ENCODE measurements around the gene URI1.

URI1 gene

DNA sequence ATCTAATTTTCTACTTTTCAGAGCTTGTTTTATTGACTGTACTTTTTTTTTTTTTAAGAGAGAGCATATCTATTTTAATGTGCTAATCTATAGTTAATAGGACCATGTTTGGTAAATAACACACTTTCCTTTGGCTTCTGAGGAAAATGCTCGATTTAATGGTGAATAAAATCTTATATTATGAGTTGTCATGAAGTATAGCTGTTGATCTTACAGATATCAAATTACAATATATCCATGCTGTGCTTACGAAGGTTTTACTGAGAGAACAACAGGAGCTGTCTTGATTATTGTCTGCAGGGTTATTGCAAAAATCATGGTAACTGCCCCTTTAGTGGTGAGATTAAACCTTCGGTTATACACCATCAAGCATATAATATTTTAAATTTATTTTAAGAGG, 29.6 kb downstream of the URI1 start:
- DNase-seq, result no peak

DNA sequence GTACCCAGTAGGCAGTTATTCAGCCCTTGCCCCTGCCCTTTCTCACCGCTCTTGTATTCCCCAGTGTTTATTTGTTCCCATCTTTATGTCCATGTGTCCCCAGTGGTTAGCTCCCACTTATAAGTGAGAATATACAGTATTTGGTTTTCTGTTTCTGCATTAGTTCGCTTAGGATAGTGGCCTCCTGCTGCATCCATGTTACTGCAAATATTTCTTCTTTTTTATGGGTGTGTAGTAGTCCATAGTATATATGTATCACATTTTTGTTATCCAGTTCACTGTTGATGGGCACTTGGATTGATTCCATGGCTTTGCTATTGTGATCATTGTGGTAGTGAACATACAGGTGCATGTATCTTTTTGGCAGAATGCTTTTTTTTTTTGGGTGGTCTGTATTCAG, 32.7 kb downstream of the URI1 start:
- DNase-seq, result no peak

DNA sequence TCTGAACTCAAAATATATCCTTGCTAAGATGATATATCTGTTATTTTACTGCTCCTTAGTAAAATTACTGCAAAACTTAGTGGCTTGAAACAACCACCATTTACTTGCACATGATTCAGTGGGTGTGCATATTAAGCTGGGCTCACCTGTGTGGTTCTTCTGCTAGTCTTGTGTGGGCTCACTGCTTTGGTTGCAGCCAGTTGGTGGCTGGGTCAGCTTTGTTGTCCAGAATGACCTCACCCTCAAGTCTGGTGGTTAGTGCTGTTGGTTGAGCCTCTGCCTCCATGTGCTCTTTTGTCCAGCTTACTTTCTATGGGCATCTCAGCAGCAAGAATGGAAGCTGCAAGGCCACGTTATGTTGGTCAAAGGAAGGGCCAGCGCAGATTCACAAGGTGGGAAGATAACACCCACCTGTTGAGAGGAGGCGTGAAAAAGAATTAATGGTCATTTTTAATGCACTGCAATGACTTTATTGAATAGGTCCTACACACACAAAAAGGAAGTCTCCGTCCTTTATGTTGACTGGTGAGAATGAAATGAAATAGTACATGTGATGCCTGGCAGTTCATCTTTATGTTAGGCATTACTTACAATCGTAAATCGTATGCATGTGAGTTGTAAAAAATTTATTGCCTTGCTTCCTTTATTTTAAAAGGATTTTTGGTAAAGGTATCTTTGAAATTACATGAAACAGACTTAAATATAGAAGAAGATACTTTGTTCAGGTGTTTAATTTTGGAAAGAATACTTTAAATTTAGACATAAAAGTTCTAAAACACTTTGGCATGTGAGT, 34.3 kb downstream of the URI1 start:
- DNase-seq, result no peak

DNA sequence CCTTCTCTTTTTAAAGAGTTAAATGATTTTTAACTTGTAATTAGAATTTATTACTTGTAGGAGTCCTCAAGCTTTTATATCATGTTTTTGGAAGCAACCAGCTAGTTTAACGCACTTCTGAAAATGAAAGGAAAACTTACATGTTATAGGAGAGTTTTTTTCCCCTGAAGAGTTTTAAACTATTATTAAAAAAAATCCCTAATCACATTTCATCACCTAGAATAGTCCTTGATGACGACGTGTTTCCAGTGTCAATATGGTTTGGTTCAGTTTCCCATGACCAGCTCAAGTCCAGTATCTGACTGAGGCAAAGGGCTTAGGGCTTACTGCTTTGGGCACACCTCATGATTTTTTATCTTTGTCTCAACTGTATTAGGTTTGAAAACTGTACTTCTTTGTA, 36.0 kb downstream of the URI1 start:
- no peak for DNase-seq

DNA sequence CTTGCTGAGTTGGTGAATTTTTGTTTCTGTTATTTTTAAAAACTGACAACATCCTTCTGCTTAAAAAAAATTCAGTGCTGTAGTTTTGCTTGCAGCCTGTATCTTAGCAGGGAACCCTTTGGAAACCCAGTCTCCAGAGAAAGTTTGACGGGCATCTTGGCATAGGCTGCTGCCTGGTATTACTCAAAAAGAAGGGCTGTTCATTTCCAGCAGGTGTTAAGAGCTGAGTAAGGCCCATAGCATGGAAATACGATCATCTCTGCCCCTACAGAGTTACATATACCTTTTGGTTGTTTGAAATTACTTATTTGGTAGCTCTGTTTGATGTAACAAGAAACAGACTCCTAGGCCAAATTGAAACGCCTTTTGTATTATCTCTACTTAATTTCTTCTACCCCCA, 41.5 kb downstream of the URI1 start:
- no peak for DNase-seq

DNA sequence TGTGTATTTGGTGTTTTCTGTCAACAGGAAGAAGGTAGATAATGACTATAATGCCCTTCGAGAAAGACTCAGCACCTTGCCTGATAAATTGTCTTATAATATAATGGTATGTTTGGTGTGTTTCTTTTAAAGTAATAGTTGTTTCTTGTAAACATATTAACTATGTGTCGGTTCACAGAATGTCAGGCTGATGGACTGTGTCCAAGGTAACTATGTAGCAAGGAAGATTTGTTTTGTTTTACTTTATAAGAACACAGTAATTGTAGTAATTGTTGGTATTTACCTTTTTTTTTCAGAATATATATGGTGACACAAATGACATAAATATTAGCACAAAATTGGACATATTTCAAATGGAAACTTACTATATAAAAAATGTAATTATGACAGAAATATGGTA, 43.2 kb downstream of the URI1 start:
- no peak for DNase-seq

DNA sequence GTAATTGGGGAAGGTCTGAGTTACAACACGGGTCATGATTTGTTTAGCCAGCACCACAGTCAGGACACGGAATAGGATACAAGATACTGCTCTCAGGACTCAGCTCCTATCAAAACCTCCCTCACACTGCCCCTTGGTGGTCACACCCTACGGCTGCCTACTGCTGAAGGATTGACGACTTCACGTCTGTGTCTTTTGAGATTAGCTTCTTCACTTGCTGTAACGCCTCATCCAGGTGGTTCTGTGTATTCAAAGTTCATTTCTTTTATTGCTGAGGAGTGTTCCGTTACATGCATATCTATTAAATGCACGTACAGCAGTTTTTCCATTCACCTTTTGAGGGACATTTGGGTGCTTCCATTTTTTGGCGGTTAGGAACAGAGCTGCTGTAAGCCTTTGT, 46.3 kb downstream of the URI1 start:
- no peak for DNase-seq

DNA sequence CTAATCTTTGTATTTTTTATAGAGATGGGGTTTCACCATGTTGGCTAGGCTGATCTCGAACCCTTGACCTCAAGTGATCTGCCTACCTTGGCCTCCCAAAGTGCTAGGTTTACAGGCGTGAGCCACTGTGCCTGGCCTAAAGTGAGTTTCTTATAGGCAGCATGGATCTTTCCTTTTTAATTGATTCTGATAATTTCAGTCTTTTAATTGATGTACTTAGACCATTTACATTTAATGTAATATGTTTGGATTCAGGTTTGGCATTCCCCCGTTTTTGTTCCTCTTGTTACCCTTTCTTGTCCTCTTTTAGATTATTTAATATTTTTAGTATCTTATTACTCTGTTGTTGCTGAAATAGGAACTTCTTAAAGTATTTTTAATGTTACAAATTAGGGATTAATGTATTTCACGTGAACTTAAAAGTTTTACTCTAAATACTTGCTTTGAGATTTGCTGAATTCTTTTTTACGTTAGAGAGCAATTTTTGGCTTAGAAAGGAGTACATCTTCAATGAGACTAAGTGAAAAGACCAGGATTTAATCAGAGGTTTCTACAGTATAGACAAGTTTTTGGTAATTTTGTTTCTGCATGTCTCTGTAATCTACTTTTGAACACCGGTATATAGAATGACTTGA, 50.3 kb downstream of the URI1 start:
- no peak for DNase-seq

DNA sequence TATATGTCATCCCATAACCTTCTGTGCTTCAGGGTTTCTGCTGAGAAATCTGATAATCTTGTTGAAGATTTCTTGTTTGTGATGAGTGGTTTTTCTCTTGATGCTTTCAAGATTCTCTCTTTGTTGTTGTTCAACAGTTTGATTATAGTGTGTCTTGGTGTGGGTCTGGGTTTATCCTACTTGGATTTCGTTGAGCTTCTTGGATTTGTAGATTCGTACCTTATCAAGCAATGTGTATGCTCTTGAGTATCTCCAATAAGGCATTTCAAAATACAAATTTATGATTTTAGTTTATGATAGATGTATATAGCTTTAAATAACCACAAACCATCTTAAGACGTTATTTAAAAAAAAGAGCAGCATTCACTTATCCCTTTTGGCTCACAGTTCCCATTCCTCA, 57.5 kb downstream of the URI1 start:
- DNase-seq, result no peak

DNA sequence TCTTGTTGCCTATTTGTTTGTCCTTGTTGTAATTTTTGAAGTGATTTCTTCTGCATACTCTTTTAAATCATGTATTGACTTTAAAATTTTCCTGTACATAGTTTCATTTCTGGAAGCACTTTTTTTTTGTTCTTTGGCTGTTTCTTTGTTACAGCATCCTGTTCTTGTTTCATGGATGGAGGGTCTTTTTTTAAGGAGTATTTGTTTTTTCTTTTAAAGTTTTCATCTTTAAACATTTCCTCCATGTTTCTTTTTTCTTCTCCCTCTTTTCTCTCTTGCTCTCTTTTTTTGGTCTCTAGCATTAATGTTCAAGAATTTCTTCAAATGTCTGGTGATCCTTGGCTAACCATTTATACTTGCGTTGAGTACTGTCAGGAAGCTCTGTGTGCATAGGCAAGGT, 58.8 kb downstream of the URI1 start:
- DNase-seq, result no peak

DNA sequence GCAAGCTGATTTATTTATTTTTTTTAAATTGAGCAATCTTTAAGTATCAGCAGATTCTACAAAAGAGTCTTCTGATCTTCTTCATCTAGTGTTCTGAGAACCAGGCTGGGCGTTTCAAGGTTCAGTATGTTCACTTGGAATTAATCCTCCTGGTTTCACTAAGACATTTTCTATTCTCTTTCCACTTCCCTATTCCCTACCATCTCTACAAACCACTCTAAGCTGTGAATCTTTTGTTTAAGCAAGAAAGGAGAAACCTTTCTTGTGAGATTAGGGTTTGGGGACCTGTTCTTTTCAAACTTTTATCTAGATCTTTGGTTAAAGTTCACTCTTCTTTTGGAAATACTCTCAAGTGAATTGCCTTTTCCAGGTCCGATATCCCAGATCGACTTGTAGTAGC, 59.3 kb downstream of the URI1 start:
- DNase-seq, result no peak

DNA sequence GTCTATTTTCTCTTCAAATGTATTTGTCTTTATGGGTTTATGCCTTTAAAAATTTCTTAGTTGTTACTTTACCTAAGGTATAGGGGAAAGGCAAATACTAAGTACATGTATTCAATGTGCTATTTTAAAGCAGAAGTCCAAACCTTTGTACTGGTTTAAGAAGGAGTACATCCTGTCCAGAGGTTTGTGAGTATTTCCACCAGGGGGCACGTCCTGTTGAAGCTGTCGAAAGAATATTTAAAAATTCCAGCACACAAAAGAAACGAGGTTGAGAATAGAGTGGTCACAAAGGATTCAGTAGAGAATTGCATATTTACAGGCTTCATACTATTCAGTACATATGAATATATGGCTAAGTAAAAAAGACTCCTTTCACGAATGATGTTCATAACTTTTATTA, 59.8 kb downstream of the URI1 start:
- DNase-seq, result no peak

DNA sequence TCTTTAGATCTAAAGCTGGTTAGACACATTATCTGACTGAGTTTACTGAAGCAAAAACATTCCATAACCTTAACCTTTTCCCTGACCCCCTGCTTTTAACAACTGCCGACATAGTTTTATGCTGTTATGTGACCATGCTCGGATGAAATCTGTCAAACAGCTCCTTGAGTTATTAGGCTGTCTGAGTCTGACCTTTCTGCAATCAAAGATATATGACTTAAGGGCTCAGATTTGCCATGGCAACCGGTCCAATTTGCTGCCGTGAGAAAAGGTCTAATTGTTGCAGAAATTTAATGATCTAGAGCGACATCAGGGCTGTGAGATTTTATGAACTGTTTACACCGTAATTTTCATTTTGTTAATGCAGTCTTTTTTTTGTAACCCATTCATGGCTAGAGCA, 61.8 kb downstream of the URI1 start:
- DNase-seq, result no peak

DNA sequence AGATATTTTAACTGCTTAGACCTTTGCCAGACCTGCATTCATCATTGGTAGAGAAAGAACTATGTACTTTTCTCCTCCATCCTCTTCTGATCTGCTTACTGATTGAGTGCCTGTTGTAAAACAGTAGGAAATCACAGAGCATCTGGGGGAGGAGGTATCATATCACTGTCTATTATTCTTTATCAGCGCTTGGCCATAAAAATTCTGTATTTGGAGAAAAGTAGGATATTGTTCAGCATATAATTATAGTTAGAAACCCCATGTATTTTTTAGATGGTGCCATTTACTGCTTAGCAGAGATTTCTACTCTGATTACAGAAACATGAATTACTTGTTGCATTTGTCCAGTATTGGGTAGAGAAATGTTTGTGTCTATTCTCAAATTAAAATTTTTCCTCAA, 62.4 kb downstream of the URI1 start:
- DNase-seq, result no peak

DNA sequence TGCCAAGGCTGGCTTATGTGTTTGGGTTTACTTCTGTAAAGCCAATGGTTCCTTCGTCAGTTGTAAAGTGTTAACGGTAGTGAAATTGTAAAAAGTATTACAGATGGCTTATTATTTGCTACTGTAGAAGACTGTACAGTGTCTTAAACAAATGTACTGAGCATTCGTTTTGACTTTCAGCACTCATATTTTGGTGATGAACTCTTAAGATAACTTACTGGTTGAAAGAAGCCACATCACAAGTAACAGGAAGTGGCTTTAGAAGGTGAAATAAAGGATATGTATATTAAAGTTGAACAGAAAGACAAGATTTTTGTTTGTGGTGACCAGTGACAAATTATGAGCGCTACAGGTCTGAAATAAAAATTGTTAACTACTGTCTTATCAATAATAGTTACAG, 64.2 kb downstream of the URI1 start:
- DNase-seq, result no peak

DNA sequence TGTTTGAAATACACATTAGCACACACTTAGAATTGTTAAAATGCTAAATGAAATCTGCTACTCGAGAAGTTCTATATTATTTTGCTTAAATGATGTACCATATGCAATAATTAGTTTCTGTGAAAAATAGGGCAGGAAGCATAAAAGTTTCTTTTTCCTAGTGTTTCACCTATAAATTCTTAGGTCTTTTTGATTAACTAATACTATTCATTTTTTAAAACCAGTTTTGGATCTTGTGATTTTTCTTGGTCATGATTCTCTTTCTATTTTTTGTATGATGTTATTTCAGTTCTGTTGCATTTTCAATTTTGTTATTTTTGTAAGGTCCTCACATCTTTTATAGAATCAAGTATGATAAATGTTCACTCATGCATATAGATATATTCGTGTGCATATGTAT, 66.1 kb downstream of the URI1 start:
- no peak for DNase-seq

DNA sequence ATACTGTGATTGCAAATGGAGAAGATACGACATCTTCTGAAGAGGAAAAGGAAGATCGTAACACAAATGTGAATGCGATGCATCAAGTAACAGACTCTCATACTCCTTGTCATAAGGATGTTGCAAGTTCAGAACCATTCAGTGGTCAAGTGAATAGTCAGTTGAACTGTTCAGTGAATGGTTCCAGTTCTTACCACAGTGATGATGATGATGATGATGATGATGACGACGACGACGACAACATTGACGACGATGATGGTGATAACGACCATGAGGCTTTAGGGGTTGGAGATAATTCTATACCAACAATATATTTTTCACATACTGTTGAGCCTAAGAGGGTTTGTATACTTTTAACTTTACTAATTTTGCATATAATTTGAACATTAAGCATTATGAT, 67.0 kb downstream of the URI1 start:
- no peak for DNase-seq

DNA sequence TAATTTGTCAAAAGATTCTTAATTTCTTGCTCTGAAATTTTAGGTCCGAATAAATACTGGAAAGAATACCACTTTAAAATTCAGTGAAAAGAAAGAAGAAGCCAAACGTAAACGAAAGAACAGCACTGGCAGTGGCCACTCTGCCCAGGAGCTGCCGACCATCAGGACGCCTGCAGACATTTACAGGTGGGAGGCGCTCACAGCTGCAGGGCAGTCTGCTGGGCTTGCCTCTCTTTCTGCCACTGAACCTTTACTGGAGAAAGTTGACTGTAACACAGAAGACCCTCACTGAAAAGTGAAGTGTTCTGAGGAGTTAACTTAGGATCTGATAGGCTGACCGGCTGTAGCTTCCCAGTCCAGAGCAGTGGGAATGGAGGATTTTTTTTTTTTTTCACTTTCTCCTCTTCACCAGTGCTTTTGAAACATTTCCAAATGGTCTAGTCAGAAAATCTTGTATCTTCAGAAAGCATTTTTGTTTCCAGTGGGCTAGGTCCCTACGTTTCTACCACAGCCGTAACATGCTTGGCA, 69.1 kb downstream of the URI1 start:
- DNase-seq, result no peak

DNA sequence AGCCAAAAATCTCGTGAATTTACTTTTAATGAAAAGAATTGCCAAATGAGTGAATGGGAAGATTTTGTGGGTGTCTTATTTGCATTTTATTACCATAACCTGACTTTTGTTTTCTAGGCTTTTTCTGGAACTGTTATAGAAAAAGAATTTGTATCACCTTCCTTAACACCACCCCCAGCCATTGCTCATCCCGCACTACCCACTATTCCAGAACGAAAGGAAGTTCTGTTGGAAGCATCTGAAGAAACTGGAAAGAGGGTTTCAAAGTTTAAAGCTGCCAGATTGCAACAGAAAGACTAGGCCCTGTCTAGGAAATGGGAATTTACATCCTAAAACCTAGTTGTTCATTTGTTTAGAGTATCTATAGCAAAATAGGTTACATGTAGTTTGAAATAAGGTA, 72.7 kb downstream of the URI1 start:
- no peak for DNase-seq

DNA sequence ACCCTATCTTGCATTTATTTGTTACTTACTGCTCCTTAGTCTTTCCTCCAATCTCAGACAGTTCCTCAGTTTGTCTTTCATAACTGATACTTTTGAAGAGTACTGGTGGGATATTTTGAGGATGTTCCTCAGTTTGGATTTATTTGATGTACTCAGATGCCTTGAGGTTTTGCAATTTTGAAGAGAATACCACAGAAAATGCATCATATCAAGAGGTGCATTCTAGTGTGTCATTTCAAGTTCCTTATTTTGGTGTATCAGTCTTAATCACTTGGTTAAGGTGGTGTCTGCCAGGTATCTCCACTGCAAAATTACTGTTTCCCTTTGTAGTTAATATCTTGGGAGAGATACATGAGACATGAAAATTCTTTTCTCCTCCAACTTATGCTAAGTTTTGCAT, 75.1 kb downstream of the URI1 start:
- no peak for DNase-seq

DNA sequence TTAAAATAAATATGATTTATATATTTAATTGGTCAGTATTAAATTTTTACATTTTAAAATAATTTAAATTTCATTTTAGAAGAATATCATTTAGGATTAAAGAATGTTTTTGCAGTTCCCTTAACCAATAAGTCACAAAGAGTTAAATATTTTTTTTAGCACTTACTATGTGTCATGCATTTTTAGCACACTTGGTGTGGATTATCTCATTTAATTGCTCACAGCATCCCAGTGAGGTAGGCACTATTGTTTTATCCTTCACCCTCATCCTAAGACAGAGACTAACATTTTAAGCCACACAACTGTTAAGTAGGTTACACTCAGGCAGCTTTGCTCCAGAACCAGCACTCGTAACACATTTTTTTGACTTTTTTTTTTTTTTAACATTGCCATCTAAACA, 78.2 kb downstream of the URI1 start:
- DNase-seq, result no peak

DNA sequence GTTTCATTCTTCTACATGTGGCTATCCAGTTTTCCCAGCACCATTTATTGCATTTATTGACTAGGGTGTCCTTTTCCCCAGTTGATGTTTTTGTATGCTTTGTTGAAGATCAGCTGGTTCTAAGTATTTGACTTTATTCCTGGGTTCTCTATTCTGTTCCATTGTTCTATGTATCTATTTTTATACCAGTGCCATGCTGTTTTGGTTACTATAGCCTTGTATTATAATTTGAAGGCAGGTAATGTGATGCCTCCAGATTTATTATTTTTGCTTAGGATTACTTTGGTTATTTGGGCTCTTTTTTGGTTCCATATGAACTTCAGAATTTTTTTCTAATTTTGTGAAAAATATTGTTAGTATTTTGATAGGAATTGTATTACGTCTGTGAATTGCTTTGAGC, 80.6 kb downstream of the URI1 start:
- no peak for DNase-seq

DNA sequence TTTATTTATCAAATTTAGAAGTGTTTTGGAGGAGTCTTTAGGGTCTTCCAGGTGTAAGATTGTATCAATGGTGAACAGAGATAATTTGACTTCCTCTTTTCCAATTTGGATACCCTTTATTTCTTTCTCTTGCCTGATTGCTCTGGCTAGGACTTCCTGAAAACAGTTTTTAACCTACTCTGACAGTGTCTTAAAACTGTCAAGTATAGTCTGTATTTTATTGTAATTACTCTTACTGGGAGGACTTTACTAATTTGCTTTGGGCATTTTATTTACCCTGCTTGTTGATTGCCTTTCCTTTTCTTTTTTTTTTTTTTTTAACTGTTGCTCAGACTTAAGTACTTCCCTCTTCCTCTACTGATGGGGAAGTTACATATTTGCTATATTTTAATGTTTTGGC, 81.3 kb downstream of the URI1 start:
- no peak for DNase-seq

DNA sequence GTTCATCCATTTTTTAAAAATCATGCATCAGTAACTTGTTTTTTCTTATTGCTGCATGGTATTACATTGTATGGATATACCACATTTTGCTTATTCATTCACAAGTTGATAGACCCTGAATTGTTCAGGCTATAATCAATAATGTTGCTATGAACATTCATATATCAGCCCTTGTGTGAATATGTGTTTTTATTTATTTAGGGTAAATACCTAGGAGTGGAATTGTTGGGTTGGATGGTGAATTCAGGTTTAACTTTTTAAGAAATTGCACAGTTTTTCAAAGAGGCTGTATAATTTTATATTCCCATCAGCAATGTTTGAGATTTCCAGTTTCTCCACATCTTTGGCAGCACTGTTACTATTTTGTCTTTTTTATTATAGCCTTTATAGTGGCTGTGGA, 82.1 kb downstream of the URI1 start:
- no peak for DNase-seq

DNA sequence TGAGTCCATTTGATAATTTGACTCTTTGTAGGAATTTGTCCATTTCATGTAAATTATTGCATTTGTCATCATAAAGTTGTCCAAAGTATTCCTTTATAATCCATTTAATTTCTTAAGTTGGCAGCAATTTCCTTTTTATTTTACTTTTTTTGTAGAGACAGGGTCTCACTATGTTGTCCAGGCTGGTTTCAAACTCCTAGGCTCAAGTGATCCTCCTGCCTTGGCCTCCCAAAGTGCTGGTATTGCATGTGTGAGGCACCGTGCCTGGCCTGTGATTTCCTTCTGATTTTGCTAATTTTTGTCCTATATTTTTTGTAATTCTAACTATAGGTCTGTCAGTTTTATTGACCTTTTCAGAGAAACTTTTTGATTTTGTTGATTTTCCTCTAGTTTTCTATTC, 84.9 kb downstream of the URI1 start:
- DNase-seq, result no peak

All from activated effector memory CD4-positive, alpha-beta T cell treated with anti-CD3 and anti-CD28 coated beads, Interleukin-2, amount 50 U/mL, for 16 hours (primary cell).